Lung (tissue), 12 donors: Measurements from ENCODE around the gene PSMA6. TPM values are rescaled to one million over a fixed set of nuclear protein-coding genes. Genes with fewer than 3 reads are reported as not detected.
"Not testable (repeated sequence)": the region's sequence is repeated elsewhere in the genome, so short reads cannot be mapped to it uniquely, and the experiment has no call there.

Experiments
- ATAC-seq: fragments of 200-7000 bp; cut with Tn5 transposase; one replicate; pipeline ENCODE4 v1.9.1; 2020; ENCODE audit warnings: moderate number of reproducible peaks; ENCODE audit not compliant: insufficient read depth, low FRiP score
- DNase-seq, 3 donors: peaks; one replicate each; pipeline ENCODE4 v3.0.0-alpha.2; 2013 to 2017
- H3K27ac ChIP-seq, 2 donors: one replicate each; pipeline ENCODE4 v1.5.1; 2013; ENCODE audit warnings: mild to moderate bottlenecking in 2 of 2, moderate library complexity in 2 of 2, control low read depth in 1 of 2, inconsistent platforms in 1 of 2, low read depth in 1 of 2, low read length in 1 of 2
- H3K27me3 ChIP-seq, 3 donors: one replicate each; pipeline ENCODE4 v1.5.1; 2013; ENCODE audit warnings: low read length in 2 of 3; ENCODE audit not compliant: control insufficient read depth in 3 of 3, insufficient read depth in 3 of 3
- H3K36me3 ChIP-seq, 4 donors: one replicate each; pipeline ENCODE4 v1.5.1; 2013; ENCODE audit warnings: low read length in 4 of 4, mild to moderate bottlenecking in 1 of 4, moderate library complexity in 1 of 4; ENCODE audit not compliant: control insufficient read depth in 4 of 4, insufficient read depth in 4 of 4
- H3K4me1 ChIP-seq, 5 donors: one replicate each; pipeline ENCODE4 v1.5.1; 2013; ENCODE audit warnings: low read length in 5 of 5, mild to moderate bottlenecking in 2 of 5, moderate library complexity in 1 of 5; ENCODE audit not compliant: control insufficient read depth in 5 of 5, insufficient read depth in 5 of 5
- H3K4me3 ChIP-seq: one replicate; pipeline ENCODE4 v1.5.1; 2013; ENCODE audit warnings: mild to moderate bottlenecking, control low read depth, moderate library complexity
- H3K9ac ChIP-seq, 2 donors: one replicate each; pipeline ENCODE4 v1.5.1; 2013; ENCODE audit warnings: low read length in 2 of 2, control low read depth in 1 of 2; ENCODE audit not compliant: insufficient read depth in 1 of 2
- H3K9me3 ChIP-seq, 4 donors: one replicate each; pipeline ENCODE4 v1.5.1; 2013; ENCODE audit warnings: low read length in 3 of 4, mild to moderate bottlenecking in 1 of 4, moderate library complexity in 1 of 4; ENCODE audit not compliant: control insufficient read depth in 4 of 4, insufficient read depth in 3 of 4
- WGBS, 2 donors: extraction: QIAGEN DNeasy Blood & Tissue Kit; methylation state at CpG; one replicate each; pipeline ENCODE4 v1.1.7; 2013; 5-methylcytosine and 5-hydroxymethylcytosine counted together
- polyA plus RNA-seq, 2 donors: library from polyadenylated mRNA; stranded (reverse); fragments of 200-250 nt; gene quantifications; one replicate each; pipeline ENCODE4 v1.2.1, GENCODE V29; 2013
- total RNA-seq, 2 donors: library from RNA; depleted of rRNA in 1 of 2; stranded (reverse); fragments of >200 nt in 1 of 2; gene quantifications; one replicate each; pipeline ENCODE4 v1.2.1, GENCODE V29; 2014 to 2021
- TF ChIP-seq, protein P1 (sequence below): IDR thresholded peaks from 2 replicates; pipeline ENCODE4 v1.5.1; 2012; ENCODE audit warnings: mild to moderate bottlenecking; ENCODE audit errors: control extremely low read depth, extremely low read depth
- donor health status: control.
- donor health status: control.
- donor health status: Bipolar disorder and iron deficiency.
- donor health status: healthy.
- donor health status: DM: yes; HTN: yes; CAD: no.

PSMA6 gene
- total and polyA plus RNA-seq, 4 donors, result 119 to 351 (median 212) TPM

DNA sequence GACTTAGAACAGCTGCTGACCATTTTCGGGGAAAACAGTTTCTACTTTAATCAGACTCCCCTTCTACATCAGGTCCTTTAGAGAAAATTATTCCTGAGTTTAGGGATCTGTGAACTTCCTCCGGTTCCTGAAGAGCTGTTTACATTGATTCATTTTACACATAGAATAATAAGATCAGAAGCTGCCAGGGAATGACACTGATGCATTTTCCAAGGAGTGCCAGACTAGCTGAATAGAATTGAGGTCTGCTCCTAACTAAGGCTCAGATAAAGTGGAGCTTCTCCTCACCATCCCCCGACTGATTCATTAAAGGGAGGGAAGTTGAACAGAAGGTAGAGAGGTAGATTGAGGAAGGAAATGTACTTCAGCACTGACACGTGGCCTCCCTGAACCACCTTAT, 41.9 kb upstream of the PSMA6 start:
- 47 to 63% methylated on average over 4 of the region's 4 CpGs for WGBS, 2 donors
- ATAC-seq (no peak), DNase-seq (no peak)
- Histone ChIP-seq H3K27me3 (no peaks in the 10 kb centered on the region), H3K9me3 (no peaks in the 10 kb centered on the region), H3K4me3 (no peak overlapping the region), H3K9ac (no peak overlapping the region), H3K4me1 (peaks cover 0 to 6% (median 4%) of the 10 kb centered on the region in 5 donors), H3K36me3 (no peaks in the 10 kb centered on the region), H3K27ac (no peak overlapping the region)
- TF ChIP-seq, protein P1, sequence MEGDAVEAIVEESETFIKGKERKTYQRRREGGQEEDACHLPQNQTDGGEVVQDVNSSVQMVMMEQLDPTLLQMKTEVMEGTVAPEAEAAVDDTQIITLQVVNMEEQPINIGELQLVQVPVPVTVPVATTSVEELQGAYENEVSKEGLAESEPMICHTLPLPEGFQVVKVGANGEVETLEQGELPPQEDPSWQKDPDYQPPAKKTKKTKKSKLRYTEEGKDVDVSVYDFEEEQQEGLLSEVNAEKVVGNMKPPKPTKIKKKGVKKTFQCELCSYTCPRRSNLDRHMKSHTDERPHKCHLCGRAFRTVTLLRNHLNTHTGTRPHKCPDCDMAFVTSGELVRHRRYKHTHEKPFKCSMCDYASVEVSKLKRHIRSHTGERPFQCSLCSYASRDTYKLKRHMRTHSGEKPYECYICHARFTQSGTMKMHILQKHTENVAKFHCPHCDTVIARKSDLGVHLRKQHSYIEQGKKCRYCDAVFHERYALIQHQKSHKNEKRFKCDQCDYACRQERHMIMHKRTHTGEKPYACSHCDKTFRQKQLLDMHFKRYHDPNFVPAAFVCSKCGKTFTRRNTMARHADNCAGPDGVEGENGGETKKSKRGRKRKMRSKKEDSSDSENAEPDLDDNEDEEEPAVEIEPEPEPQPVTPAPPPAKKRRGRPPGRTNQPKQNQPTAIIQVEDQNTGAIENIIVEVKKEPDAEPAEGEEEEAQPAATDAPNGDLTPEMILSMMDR, result no peak

DNA sequence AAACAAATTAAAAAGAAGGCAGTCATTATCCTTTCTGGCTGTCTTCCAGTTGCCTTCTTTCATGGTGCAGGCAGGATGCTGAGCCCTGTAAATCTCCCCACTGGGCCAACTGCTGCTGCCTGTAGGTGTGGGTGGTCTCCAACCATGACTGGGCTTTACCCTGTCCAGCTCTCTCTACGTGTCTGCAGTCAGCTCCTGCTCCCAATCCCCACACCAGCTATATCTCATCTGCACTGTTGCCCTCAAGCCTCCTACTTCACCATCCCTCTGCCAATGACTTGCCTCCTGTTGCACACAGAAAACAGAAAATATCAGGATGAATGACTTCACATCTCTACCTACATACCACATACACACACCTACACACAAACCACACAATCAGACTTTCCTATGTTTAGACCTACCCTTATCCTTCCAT, 39.7 kb upstream of the PSMA6 start:
- Histone ChIP-seq H3K4me3 (no peak overlapping the region), H3K27me3 (no peaks in the 10 kb centered on the region), H3K9ac (no peak overlapping the region), H3K36me3 (no peaks in the 10 kb centered on the region), H3K27ac (no peak overlapping the region), H3K9me3 (no peaks in the 10 kb centered on the region), H3K4me1 (peaks cover 0 to 6% (median 4%) of the 10 kb centered on the region in 5 donors)
- DNase-seq (no peak), ATAC-seq (no peak)
- WGBS, 2 donors, result 77 to 82% methylated on average over 1 of the region's 1 CpG
- TF ChIP-seq, protein P1, result no peak

DNA sequence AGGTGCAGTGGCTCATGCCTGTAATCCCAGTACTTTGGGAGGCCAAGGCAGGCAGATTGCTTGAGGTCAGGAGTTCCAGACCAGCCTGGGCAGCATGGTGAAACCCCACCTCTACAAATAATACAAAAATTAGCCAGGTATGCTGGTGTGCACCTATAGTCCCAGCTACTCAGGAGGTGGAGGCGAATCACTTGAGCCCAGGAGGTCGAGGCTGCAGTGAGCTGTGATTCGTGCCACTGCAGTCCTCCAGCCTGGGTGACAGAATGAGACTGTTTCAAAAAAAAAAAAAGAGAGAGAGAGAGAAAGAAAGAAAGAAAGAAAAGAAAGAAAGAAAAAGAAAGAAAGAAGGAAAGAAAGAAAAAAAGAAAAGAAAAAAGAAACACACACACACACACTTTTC, 39.1 kb upstream of the PSMA6 start:
- ATAC-seq, H3K36me3 ChIP-seq, H3K27ac ChIP-seq, H3K4me3 ChIP-seq, DNase-seq, H3K4me1 ChIP-seq, H3K27me3 ChIP-seq, H3K9me3 ChIP-seq, H3K9ac ChIP-seq: not testable (repeated sequence)
- WGBS, 2 donors, result 97 to 98% methylated on average over 3 of the region's 3 CpGs

DNA sequence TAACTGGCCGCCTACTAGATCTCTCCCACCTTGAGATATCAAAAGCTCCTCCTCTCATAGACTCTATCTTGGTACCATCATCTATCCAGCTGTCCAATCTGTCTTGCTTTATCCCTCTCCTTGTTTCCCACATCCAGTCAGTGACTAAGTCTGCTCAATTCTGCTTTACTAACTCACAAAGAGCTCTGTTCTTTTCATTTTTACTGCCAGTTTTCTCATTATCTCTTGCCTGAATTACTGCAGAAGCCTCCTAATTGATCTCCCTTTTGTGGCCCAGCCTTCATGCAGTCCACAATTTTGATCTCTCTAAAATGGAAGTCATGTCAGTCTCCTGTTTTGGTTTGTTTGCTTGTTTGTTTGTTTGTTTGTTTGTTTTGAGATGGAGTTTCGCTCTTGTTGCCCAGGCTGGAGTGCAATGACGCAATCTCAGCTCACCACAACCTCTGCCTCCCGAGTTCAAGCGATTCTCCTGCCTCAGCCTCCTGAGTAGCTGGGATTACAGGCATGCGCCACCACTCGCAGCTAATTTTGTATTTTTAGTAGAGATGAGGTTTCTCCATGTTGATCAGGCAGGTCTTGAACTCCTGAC, 38.1 kb upstream of the PSMA6 start:
- not testable (repeated sequence) for H3K4me3 ChIP-seq, H3K9me3 ChIP-seq, H3K9ac ChIP-seq, H3K4me1 ChIP-seq, H3K27ac ChIP-seq, H3K36me3 ChIP-seq, ATAC-seq, H3K27me3 ChIP-seq, DNase-seq
- 86 to 96% methylated on average over 7 of the region's 7 CpGs for WGBS, 2 donors
